K562 (cell line): ENCODE results near the gene ZGLP1. TPM values are rescaled to one million over a fixed set of nuclear protein-coding genes. Genes with fewer than 3 reads are reported as not detected.

Source experiments
- AFF1 ChIP-seq, 2 experiments: fragments of 450-650 bp; IDR thresholded peaks; 2 replicates each; pipeline ENCODE4 v1.6.1; 2018; ENCODE audit warnings: mild to moderate bottlenecking in 2 of 2, low read depth in 1 of 2; ENCODE audit not compliant: partially characterized antibody in 2 of 2
- BCOR ChIP-seq: fragments of 450-650 bp; IDR thresholded peaks from 2 replicates; pipeline ENCODE4 v1.6.1; 2016
- BRD4 ChIP-seq: fragments of 200-600 bp; sonication (generic); IDR thresholded peaks from 2 replicates; pipeline ENCODE4 v1.6.1; 2017; ENCODE audit warnings: inconsistent platforms
- CC2D1A ChIP-seq: fragments of 450-650 bp; IDR thresholded peaks from 2 replicates; pipeline ENCODE4 v1.6.1; 2017; ENCODE audit warnings: mild to moderate bottlenecking
- ELF1 ChIP-seq: fragments of 200-800 bp; sonication (Bioruptor generic); IDR thresholded peaks from 2 replicates; pipeline ENCODE4 v1.6.1; 2016; ENCODE audit warnings: missing genetic modification characterization, missing compliant biosample characterization
- FOXA3 ChIP-seq, 2 experiments: fragments of 450-650 bp in 1 of 2; sonication (generic) in 1 of 2; formaldehyde crosslinking; IDR thresholded peaks in 1 of 2; conservative IDR thresholded peaks in 1 of 2; 2 replicates each; pipeline versions ENCODE4 v1.4.0 to v1.8.0; 2020 to 2022; ENCODE audit warnings: mild to moderate bottlenecking in 2 of 2, missing genetic modification reagents in 1 of 2
- FOXP4 ChIP-seq: sonication (generic); formaldehyde crosslinking; IDR thresholded peaks from 2 replicates; pipeline ENCODE4 v1.8.0; 2022; ENCODE audit warnings: mild to moderate bottlenecking, missing genetic modification reagents, borderline replicate concordance
- HDAC6 ChIP-seq: IDR thresholded peaks from 2 replicates; pipeline ENCODE4 v1.6.1; 2012; ENCODE audit warnings: low read depth, mild to moderate bottlenecking, control low read depth, inconsistent platforms, low read length, moderate library complexity
- MAFK ChIP-seq: IDR thresholded peaks from 2 replicates; pipeline ENCODE4 v1.6.1; 2011; ENCODE audit warnings: low read length, improper control_type of control experiment
- MCM7 ChIP-seq, 2 experiments: fragments of 450-650 bp; IDR thresholded peaks; 2 replicates each; pipeline ENCODE4 v1.6.1; 2016 to 2018
- MECOM ChIP-seq: fragments of 250-450 bp; sonication (Bioruptor Pico); IDR thresholded peaks from 2 replicates; pipeline ENCODE4 v1.8.0; 2022; ENCODE audit warnings: inconsistent platforms
- PCBP1 ChIP-seq: fragments of 200-400 bp; formaldehyde crosslinking; IDR thresholded peaks from 2 replicates; pipeline ENCODE4 v1.6.1; 2018; ENCODE audit warnings: mild to moderate bottlenecking, low read depth, low read length; ENCODE audit not compliant: poor library complexity, severe bottlenecking
- RBM22 ChIP-seq: fragments of 200-400 bp; formaldehyde crosslinking; IDR thresholded peaks from 2 replicates; pipeline ENCODE4 v1.6.1; 2018; ENCODE audit warnings: low read length, low read depth; ENCODE audit not compliant: poor library complexity, severe bottlenecking
- SIN3A ChIP-seq, 2 experiments: fragments of 150-350 bp in 1 of 2; IDR thresholded peaks; 2 replicates each; pipeline ENCODE4 v1.6.1; 2011 to 2016; ENCODE audit warnings: borderline replicate concordance in 2 of 2, low read depth in 2 of 2, low read length in 2 of 2, mild to moderate bottlenecking in 2 of 2, moderate library complexity in 2 of 2; ENCODE audit not compliant: control insufficient read depth in 1 of 2
- SOX6 ChIP-seq: fragments of 450-650 bp; IDR thresholded peaks from 2 replicates; pipeline ENCODE4 v1.6.1; 2014; ENCODE audit warnings: mild to moderate bottlenecking
- U2AF1 ChIP-seq: fragments of 200-400 bp; formaldehyde crosslinking; optimal IDR thresholded peaks from 2 replicates; pipeline ENCODE3; 2017; ENCODE audit warnings: mild to moderate bottlenecking, low read depth, low read length, moderate library complexity
- ZFX ChIP-seq: sonication (generic); formaldehyde crosslinking; IDR thresholded peaks from 2 replicates; pipeline ENCODE4 v1.8.0; 2022; ENCODE audit warnings: mild to moderate bottlenecking, missing genetic modification reagents, moderate library complexity
- ZNF274 ChIP-seq: IDR thresholded peaks from 2 replicates; pipeline ENCODE4 v1.6.1; 2011; ENCODE audit warnings: low read depth, mild to moderate bottlenecking, low read length, moderate library complexity, borderline replicate concordance
- ZNF354B ChIP-seq: fragments of 250-450 bp; sonication (Bioruptor Pico); IDR thresholded peaks from 2 replicates; pipeline ENCODE4 v1.4.0; 2020
- ZNF696 ChIP-seq: fragments of 250-450 bp; sonication (Bioruptor Pico); conservative IDR thresholded peaks from 2 replicates; pipeline ENCODE4 v1.4.0; 2020; ENCODE audit warnings: mild to moderate bottlenecking, moderate library complexity
- ZNF699 ChIP-seq: fragments of 250-450 bp; sonication (Bioruptor Pico); IDR thresholded peaks from 2 replicates; pipeline ENCODE4 v1.8.0; 2021; ENCODE audit warnings: mild to moderate bottlenecking, moderate library complexity; ENCODE audit not compliant: insufficient replicate concordance
- ZSCAN32 ChIP-seq: fragments of 450-650 bp; formaldehyde crosslinking; IDR thresholded peaks from 2 replicates; pipeline ENCODE4 v1.4.0; 2020; ENCODE audit warnings: mild to moderate bottlenecking, moderate library complexity
- polyA plus RNA-seq, 8 experiments: library from polyadenylated mRNA; depleted of rRNA in 4 of 8; stranded (reverse) in 5 of 8; unstranded in 3 of 8; fragments of >200 nt; fragmentation: Nextera tagmentation in 2 of 8; fragmentation: Illumina TruSeq in 1 of 8; extraction: Ambion mirVana in 2 of 8; extraction: Trizol in 1 of 8; gene quantifications; 2 replicates each; pipeline versions ENCODE4 v1.2.1 to v1.2.3, GENCODE V29; 2011 to 2014; ENCODE audit warnings: inconsistent platforms in 1 of 8, missing spikeins in 1 of 8
- total RNA-seq, 7 experiments: library from RNA; depleted of rRNA in 6 of 7; stranded (reverse); fragments of >200 nt in 6 of 7; fragmentation: Illumina TruSeq in 2 of 7; extraction: Trizol in 2 of 7; gene quantifications; 2 replicates each; pipeline versions ENCODE4 v1.2.1 to v1.2.3, GENCODE V29; 2011 to 2021; ENCODE audit warnings: low replicate concordance in 1 of 7

Gene ZGLP1
- total and polyA plus RNA-seq, 9 of the 15 experiments (the other 6 are each of a cell fraction or from before 2014, with no cell fraction given): 0.24 to 4.5 (median 2.2) TPM

GRCh38 chr19:10292789-10293636, 16.6 kb downstream of the ZGLP1 start (continued):
- TF ChIP-seq SIN3A (IDR thresholded peaks at IDR 0.05; ENCODE audit: borderline replicate concordance in 2 of 2, control insufficient read depth in 1 of 2, low read depth in 2 of 2, low read length in 2 of 2) (no peak), MAFK (no peak), AFF1 (IDR thresholded peaks at IDR 0.05; ENCODE audit: low read depth in 1 of 2, partially characterized antibody in 2 of 2) (no peak), MECOM (CRISPR knock-in tag) (no peak), HDAC6 (no peak), CC2D1A (no peak), ZNF274 (no peak), SOX6 (no peak), ZNF354B (no peak), U2AF1 (no peak), MCM7 (IDR thresholded peaks at IDR 0.05) (no peak), RBM22 (no peak), ELF1 (tag) (no peak), BCOR (no peak), ZFX (CRISPR knock-in tag) (peak; percentile 63), FOXP4 (CRISPR knock-in tag) (no peak), ZNF699 (CRISPR knock-in tag) (no peak), PCBP1 (no peak), FOXA3 (CRISPR knock-in tag; conservative IDR thresholded peaks at IDR 0.05 in 1 of 2, IDR thresholded peaks at IDR 0.05 in 1 of 2) (no peak; a peak in 1 of 4 replicates), ZSCAN32 (CRISPR knock-in tag) (no peak), ZNF696 (no peak), BRD4 (no peak)
